NB4 (cell line): ENCODE data around the gene LAMTOR2.

Experiments
- DNase-seq: peaks from one replicate; pipeline ENCODE4 v3.0.0; 2010; ENCODE audit warnings: low read depth
- H3K4me3 ChIP-seq: one replicate; pipeline ENCODE4 v1.5.1; 2011; ENCODE audit warnings: mild to moderate bottlenecking, low read depth, low read length, moderate library complexity
- CTCF ChIP-seq: IDR thresholded peaks from one replicate; pipeline ENCODE4 v1.5.1; 2012; ENCODE audit warnings: low read depth, low read length
- MAX ChIP-seq: IDR thresholded peaks from 2 replicates; pipeline ENCODE4 v1.6.1; 2011; ENCODE audit warnings: low read depth, low read length
- MYC ChIP-seq: IDR thresholded peaks from 2 replicates; pipeline ENCODE4 v1.6.1; 2011; ENCODE audit warnings: low read depth, low read length
- POLR2A ChIP-seq: IDR thresholded peaks from 2 replicates; pipeline ENCODE4 v1.6.1; 2011; ENCODE audit warnings: mild to moderate bottlenecking; ENCODE audit not compliant: insufficient read length; ENCODE audit errors: extremely low read depth

The LAMTOR2 gene

GRCh38 chr1:156104861-156105832, 50.6 kb downstream of the LAMTOR2 start:
- H3K4me3 ChIP-seq: no peak overlapping the region
- no peak for DNase-seq
- TF ChIP-seq MYC (no peak), CTCF (no peak), MAX (no peak), POLR2A (no peak)

- TF ChIP-seq POLR2A (no peak), MYC (no peak), CTCF (no peak), MAX (no peak)
- H3K4me3 ChIP-seq: no peak overlapping the region
- no peak for DNase-seq
Observed at GRCh38 chr1:156106624-156107488, 52.3 kb downstream of the LAMTOR2 start.

GRCh38 chr1:156108057-156108456, 53.5 kb downstream of the LAMTOR2 start:
- DNase-seq: no peak
- no peak overlapping the region for H3K4me3 ChIP-seq
- TF ChIP-seq CTCF (no peak), MAX (no peak), POLR2A (no peak), MYC (no peak)
